MCF 10A (cell line): ENCODE results near the gene HOXC12. TPM values are rescaled to one million over a fixed set of nuclear protein-coding genes. Genes with fewer than 3 reads are reported as not detected.
A peak's percentile ranks its signal among the peaks of the same experiment; 100 is the strongest.

Experiments
- BruUV-seq: library from RNA; stranded (reverse); fragments of 400-500 nt; replicated peaks from 2 replicates; lab custom pipeline; 2021; lab: Mats Ljungman, UMichigan
- CTCF ChIA-PET: fragments of 300-600 bp; sonication (Branson Sonifier 250); formaldehyde crosslinking; extraction: SDS; loops from one replicate; lab custom pipeline; 2021; ENCODE audit warnings: antibody characterized with exemption, inconsistent platforms; lab: Yijun Ruan, JAX
- POLR2A ChIA-PET: fragments of 300-600, 350-650 bp; sonication (Branson Sonifier 250); formaldehyde crosslinking; extraction: SDS; loops from one replicate; lab custom pipeline; 2020; ENCODE audit warnings: antibody characterized with exemption, inconsistent platforms; lab: Yijun Ruan, JAX
- DNase-seq: peaks from one replicate; pipeline ENCODE4 v3.0.0-alpha.2; 2018; ENCODE audit not compliant: unreplicated experiment
- H3K27ac Mint-ChIP-seq: one replicate; pipeline ENCODE4 v1.8.0; 2022; ENCODE audit warnings: mild to moderate bottlenecking, low read depth, mixed read lengths; ENCODE audit not compliant: unreplicated experiment
- H3K27me3 Mint-ChIP-seq: one replicate; pipeline ENCODE4 v1.8.0; 2022; ENCODE audit warnings: mixed read lengths; ENCODE audit not compliant: insufficient read depth, unreplicated experiment
- H3K36me3 Mint-ChIP-seq: one replicate; pipeline ENCODE4 v1.8.0; 2022; ENCODE audit warnings: mild to moderate bottlenecking, moderate library complexity, mixed read lengths; ENCODE audit not compliant: insufficient read depth, unreplicated experiment
- H3K4me1 Mint-ChIP-seq: one replicate; pipeline ENCODE4 v1.8.0; 2022; ENCODE audit warnings: mixed read lengths; ENCODE audit not compliant: insufficient read depth, unreplicated experiment
- H3K4me3 Mint-ChIP-seq: one replicate; pipeline ENCODE4 v1.8.0; 2022; ENCODE audit warnings: mild to moderate bottlenecking, moderate library complexity, mixed read lengths; ENCODE audit not compliant: unreplicated experiment
- H3K9me3 Mint-ChIP-seq: one replicate; pipeline ENCODE4 v1.8.0; 2022; ENCODE audit warnings: mixed read lengths; ENCODE audit not compliant: unreplicated experiment
- CTCF ChIP-seq: fragments of 200-600 bp; IDR thresholded peaks from one replicate; pipeline ENCODE4 v1.8.0; 2022; ENCODE audit warnings: antibody characterized with exemption, mild to moderate bottlenecking; ENCODE audit not compliant: unreplicated experiment
- intact Hi-C: fragments of 100-400 bp; cut with micrococcal nuclease; formaldehyde crosslinking; loops from 2 replicates; pipeline ENCODE4 v1.14.1; 2022
- total RNA-seq: library from RNA; stranded (reverse); gene quantifications from 2 replicates; pipeline ENCODE4 v1.2.3, GENCODE V29; 2022

The HOXC12 gene
- total RNA-seq, 1 experiment from 2014 or later = not detected

- H3K9me3 Mint-ChIP-seq = no peaks in the 10 kb centered on the region
- no peaks in the 10 kb centered on the region for H3K36me3 Mint-ChIP-seq
- no TSS peak for BruUV-seq
- no peak for TF ChIP-seq CTCF
- no peaks in the 10 kb centered on the region for H3K27me3 Mint-ChIP-seq
- no peak overlapping the region for H3K4me3 Mint-ChIP-seq
- intact Hi-C loops = no loop called here
- DNase-seq = no peak
- POLR2A ChIA-PET = interaction anchor here (0.7 to 5.1 kb wide), 2 partner anchors 18 to 30 kb away, joined by 3 to 59 read pairs; partner anchors contain the start of gene HOXC13
- CTCF ChIA-PET = interaction anchor here (0.5 to 1.2 kb wide), 4 partner anchors 17 to 237 kb away, joined by 3 read pairs; no protein-coding TSS in a partner anchor
- H3K4me1 Mint-ChIP-seq = peaks cover 19% of the 10 kb centered on the region
- H3K27ac Mint-ChIP-seq = no peak overlapping the region
Measured at GRCh38 chr12:53969588-53970259, 15.0 kb downstream of the HOXC12 start.

GRCh38 chr12:53970451-53970850, 15.7 kb downstream of the HOXC12 start:
- BruUV-seq = no TSS peak
- no peak for TF ChIP-seq CTCF
- no peaks in the 10 kb centered on the region for H3K36me3 Mint-ChIP-seq
- intact Hi-C loops = no loop called here
- H3K4me3 Mint-ChIP-seq = no peak overlapping the region
- DNase-seq = no peak
- no peaks in the 10 kb centered on the region for H3K9me3 Mint-ChIP-seq
- ChIA-PET CTCF (interaction anchor here (0.5 to 1.2 kb wide), 2 partner anchors 138 to 237 kb away, joined by 3 read pairs; no protein-coding TSS in a partner anchor), POLR2A (interaction anchor here (0.7 to 5.1 kb wide), 2 partner anchors 19 to 31 kb away, joined by 3 to 59 read pairs; partner anchors contain the start of gene HOXC13)
- H3K4me1 Mint-ChIP-seq = peaks cover 19% of the 10 kb centered on the region
- H3K27me3 Mint-ChIP-seq = no peaks in the 10 kb centered on the region
- H3K27ac Mint-ChIP-seq = no peak overlapping the region

GRCh38 chr12:53971129-53971528, 16.4 kb downstream of the HOXC12 start:
- no peak for TF ChIP-seq CTCF
- intact Hi-C loops = no loop called here
- no TSS peak for BruUV-seq
- ChIA-PET CTCF (interaction anchor here (0.6 to 2.1 kb wide), 4 partner anchors 17 to 280 kb away, joined by 3 to 6 read pairs (median 4); no protein-coding TSS in a partner anchor), POLR2A (interaction anchor here (1.4 to 5.1 kb wide), 3 partner anchors 9 to 31 kb away, joined by 3 to 59 read pairs (median 6); partner anchors contain the start of gene HOXC13)
- no peaks in the 10 kb centered on the region for H3K9me3 Mint-ChIP-seq
- no peak overlapping the region for H3K4me3 Mint-ChIP-seq
- peaks cover 19% of the 10 kb centered on the region for H3K4me1 Mint-ChIP-seq
- DNase-seq = no peak
- H3K36me3 Mint-ChIP-seq = no peaks in the 10 kb centered on the region
- no peaks in the 10 kb centered on the region for H3K27me3 Mint-ChIP-seq
- no peak overlapping the region for H3K27ac Mint-ChIP-seq

DNA sequence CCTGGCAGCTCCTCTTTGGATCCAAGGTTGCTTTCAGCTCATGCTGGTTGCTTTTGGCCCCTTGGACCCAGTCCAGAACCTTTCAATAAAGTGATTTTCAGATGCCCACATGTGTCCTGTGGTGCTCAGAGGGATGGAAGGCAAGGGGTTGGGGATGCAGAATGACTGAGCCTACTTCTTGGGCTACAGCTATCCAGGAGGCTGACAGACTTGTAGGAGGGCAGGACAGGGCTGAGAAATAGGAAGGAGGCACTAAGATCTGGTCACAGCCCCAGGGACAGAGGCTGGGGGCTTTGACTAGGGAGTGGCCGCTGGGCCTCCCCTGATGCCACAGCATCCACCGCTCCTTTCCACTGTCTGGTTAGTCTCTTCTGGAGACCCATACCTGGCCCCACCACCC, 17.0 kb downstream of the HOXC12 start:
- CTCF ChIA-PET = interaction anchor here (0.6 to 2.1 kb wide), 6 partner anchors 8 to 280 kb away, joined by 3 to 6 read pairs (median 4); no protein-coding TSS in a partner anchor
- DNase-seq = no peak
- intact Hi-C loops = loop anchor here (2.0 kb wide), 1 partner anchor 33 kb away; the partner anchor contains the start of gene HOXC13
- H3K4me3 Mint-ChIP-seq = peak overlapping the region; percentile 88
- POLR2A ChIA-PET = interaction anchor here (0.9 to 5.1 kb wide), 6 partner anchors 10 to 32 kb away, joined by 3 to 59 read pairs (median 3); partner anchors contain the start of genes HOXC13 and HOXC9
- H3K36me3 Mint-ChIP-seq = no peaks in the 10 kb centered on the region
- peaks cover 19% of the 10 kb centered on the region for H3K4me1 Mint-ChIP-seq
- no TSS peak for BruUV-seq
- no peak for TF ChIP-seq CTCF
- no peaks in the 10 kb centered on the region for H3K9me3 Mint-ChIP-seq
- peak overlapping the region; percentile 83 for H3K27ac Mint-ChIP-seq
- no peaks in the 10 kb centered on the region for H3K27me3 Mint-ChIP-seq
